Stimulated activated CD4-positive, alpha-beta T cell treated with anti-CD3 and anti-CD28 coated beads, Interleukin-1b, Interleukin-23, amount 100 ng/mL, for 24 hours (primary cell): ENCODE data around the gene DCAF7.

Experiments
- DNase-seq, 4 experiments: peaks; one replicate each; pipeline ENCODE4 v3.0.0-alpha.2; 2020; ENCODE audit warnings: low read depth in 4 of 4, low spot score in 1 of 4

The DCAF7 gene

DNA sequence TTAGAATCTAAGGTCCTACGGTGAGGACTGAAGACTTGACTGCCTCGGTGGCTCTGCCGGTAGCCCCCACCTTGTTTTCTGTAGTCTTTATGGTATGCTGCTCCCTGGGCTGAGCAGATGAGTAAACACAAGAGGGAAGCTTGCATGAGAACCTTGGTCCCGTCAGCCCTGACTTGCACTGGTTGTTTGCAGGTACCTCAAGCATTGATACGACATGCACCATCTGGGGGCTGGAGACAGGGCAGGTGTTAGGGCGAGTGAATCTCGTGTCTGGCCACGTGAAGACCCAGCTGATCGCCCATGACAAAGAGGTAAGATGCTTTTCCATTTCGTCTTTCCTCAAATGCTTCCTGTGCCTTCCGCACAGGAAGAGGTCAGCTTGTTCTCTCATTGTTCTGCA lies 29.4 kb downstream of the DCAF7 start:
- DNase-seq, result no peak

GRCh38 chr17:63587770-63588169 lies 37.5 kb downstream of the DCAF7 start:
- DNase-seq, result no peak

DNA sequence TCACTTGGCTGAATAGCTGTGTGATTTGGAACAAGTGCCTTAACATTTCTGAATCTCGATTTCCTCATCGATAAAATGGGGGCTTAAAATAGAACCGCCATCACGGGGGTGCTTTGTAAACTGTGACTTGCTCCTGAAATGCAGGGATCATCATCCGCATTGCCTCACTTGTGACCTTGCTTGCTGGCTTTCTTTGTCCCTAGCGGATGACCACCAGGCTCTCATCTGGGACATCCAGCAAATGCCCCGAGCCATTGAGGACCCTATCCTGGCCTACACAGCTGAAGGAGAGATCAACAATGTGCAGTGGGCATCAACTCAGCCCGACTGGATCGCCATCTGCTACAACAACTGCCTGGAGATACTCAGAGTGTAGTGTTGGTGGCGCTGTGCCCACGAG lies 38.5 kb downstream of the DCAF7 start:
- DNase-seq, result no peak

DNA sequence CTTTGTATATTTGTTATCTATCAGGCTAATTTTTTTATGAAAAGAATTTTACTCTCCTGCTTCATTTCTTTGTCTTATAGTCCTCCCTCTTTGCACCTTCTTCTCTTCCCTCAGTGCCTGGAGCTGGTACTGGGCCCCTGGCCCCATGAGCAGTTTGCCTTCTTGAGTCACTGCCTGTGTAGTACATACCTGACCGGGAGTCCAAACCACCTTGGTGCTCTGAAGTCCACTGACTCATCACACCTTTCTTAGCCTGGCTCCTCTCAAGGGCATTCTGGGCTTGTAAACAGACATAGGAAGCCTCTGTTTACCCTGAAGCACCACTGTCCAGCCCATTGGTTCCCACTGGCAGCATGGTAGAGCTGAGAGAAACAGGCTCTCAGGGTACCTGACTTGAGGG lies 39.4 kb downstream of the DCAF7 start:
- no peak for DNase-seq

- no peak for DNase-seq
These were observed 42.5 kb downstream of the DCAF7 start for GRCh38 chr17:63592797-63593196.

- no peak for DNase-seq
These were observed 44.9 kb downstream of the DCAF7 start for GRCh38 chr17:63595132-63595531.

- DNase-seq, result no peak
These were observed 46.7 kb downstream of the DCAF7 start for GRCh38 chr17:63596856-63597586.

DNA sequence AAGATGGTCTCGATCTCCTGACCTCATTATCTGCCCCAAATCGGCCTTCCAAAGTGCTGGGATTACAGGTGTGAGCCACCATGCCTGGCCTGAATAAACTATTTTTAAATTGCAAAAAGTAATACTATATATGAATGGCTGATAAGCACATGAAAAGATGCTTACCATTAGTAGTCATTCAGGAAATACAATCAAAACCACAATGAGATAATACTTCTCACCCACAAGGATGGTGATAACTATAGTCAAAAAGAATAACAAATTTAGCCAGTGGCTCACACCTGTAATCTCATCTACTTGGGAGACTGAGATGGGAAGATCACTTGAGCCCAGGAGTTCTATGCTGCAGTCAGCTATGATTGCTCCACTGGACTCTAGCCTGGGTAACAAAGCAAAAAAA lies 48.0 kb downstream of the DCAF7 start:
- no peak for DNase-seq

DNA sequence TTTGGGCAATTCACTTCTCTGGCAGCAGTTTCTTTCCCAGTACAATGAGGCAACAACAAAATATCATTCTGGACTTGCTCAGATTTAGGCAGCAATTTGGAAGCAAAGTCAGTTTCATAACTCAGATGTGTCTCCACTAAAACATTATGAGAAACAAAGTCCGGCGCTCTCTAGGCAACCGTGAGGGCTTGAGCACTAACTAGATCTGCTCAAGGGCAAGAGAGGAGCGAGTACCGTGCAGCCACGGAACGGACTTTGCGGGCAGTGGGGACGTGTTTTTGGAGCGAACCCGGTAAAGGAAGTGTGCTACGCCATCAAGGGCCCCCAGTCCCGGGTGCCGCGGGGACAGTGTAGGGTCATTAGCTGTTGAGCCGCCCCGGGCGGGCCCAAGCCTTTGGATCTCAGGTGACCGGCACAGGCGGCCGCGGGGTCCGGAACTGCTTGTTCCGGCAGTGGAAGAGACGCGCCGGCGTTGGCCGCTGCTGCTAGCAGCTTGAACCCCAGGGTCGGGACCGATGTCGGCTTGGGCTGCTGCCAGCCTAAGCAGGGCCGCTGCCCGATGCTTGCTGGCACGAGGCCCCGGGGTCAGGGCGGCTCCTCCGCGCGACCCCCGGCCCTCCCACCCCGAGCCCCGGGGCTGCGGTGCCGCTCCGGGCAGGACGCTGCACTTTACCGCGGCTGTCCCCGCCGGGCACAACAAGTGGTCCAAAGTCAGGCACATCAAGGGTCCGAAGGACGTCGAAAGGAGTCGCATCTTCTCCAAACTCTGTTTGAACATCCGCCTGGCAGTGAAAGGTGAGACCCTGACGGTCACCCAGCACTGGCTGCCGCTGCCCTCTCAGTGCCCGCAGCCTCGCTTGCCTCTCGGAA lies 50.5 kb downstream of the DCAF7 start, which contains the start of gene TACO1:
Gene TACO1 (plus strand): TSS at position 327 of the 870 bp plus-strand sequence. CDS start 189 bp downstream, at position 516.
- peak; percentile 49 to 73 (median 68) for DNase-seq

DNA sequence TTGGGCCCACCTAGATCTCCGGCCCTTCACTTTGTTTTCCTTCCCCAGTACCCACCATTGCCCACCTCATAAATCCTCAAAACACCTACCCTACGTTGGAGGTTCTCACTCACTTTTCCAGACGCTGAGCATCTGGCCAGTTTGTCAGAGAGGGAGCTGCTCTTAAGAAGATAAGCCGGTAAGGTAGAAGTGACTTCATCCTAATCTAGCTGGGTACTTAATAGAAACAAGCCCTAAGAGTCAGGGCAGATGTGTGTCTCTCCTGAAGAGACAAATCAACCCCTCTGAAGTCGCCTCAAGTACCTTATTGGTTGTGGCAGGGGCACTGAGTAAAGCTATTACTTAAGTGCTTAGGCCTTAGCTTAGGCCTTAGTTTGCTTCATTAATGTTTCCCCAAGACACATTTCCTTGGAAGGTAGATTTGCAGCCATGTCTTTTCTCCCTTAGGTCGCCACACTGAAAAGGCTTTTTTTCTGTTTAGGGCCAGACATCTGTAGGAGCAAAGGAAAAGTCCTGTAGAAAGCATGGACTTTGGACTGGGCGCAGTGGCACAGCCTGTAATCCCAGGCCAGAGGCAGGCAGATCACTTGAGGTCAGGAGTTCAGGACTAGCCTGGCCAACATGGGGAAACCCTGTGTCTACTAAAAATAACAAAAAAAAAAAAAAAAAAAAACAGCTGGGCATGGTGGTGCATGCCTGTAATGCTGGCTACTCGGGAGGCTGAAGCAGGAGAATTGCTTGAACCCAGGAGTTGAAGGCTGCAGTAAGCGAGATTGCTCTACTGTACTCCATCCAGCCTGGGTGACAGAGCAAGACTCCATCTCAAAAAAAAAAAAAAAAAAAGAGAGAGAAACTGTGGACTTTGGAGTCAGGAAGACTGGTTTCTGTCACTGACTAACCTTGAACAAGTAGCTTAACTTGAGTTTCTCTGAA lies 51.4 kb downstream of the DCAF7 start:
- DNase-seq, result no peak

GRCh38 chr17:63609816-63610573 lies 59.7 kb downstream of the DCAF7 start:
- no peak for DNase-seq

- no peak for DNase-seq
These were observed 60.6 kb downstream of the DCAF7 start for GRCh38 chr17:63610854-63611253.

- DNase-seq, result no peak
These were observed 61.1 kb downstream of the DCAF7 start for GRCh38 chr17:63611354-63611753.

DNA sequence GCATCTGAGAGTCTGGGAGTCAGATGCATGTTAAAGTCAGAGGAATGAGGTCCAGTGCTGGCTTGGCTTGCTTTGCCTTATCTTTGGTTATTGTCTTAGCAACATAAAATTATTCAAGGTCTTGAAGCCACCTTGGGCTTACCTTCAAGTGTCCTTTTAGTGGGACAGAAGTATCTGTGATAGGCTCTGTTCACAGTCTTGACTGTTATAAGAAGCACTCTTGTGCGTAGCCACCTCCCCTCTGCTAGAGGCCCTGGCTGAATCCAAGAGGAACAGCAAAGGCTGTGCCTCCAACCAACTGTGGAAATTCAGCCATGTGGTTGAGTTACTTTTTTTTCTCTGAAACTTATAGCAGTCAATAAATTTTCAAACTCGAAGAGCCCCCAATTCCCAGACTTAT lies 63.4 kb downstream of the DCAF7 start:
- DNase-seq, result no peak

- DNase-seq, result no peak
These were observed 71.0 kb downstream of the DCAF7 start for GRCh38 chr17:63621229-63621683.

- peak; percentile 85 to 96 (median 92) for DNase-seq
These were observed 71.7 kb downstream of the DCAF7 start, which contains the start of gene MAP3K3 for GRCh38 chr17:63621684-63622573. MAP3K3 (plus strand) TSS chr17:63622417; CDS start chr17:63622760, 343 bp downstream.

DNA sequence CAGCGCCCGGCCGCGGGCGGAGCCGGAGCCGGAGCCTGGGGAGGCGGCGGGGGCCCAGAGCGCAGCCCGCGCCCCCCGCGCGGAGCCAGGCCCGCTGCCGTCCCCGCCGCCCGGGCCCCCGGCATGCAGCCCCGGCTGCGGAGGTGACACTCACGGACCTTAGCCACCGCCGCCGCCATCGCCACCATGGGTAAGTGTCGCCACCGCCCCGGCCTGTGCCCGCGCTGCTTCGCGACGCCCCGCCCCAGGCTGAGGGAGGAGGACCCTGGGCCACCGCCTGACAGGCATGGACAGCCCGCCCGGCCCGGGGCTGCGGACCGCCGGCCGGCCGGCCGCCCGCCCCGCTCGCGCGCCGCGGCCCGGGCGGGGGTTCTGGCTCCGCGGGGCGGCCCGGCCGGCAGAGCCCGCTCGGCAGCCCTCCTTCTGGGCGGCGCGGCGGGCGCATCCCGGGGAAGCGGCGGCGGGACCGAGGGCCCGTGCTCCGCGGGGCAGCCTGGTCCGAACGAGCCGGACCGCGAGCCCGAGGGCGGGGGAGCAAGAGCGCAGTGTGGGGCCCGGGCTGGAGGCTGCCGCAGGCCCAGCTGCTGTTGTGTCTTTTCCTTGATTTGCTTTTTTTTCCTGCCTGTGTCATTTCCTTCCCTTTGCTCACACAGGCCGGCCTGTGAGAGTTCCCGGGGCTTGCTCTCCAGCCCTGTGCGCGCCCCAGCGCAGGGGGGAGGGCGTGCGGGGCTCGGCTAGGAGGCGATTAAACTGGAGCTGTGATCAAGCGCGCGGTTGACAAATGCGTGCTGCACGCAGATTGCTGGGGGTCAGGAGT lies 72.5 kb downstream of the DCAF7 start:
- DNase-seq, result peak; percentile 25 to 54 (median 32)

GRCh38 chr17:63623786-63624530 lies 73.7 kb downstream of the DCAF7 start:
- DNase-seq, result no peak
